ENCODE measurements around the gene TFB1M. TPM values are rescaled to one million over a fixed set of nuclear protein-coding genes. Genes with fewer than 3 reads are reported as not detected.

The TFB1M gene
- total RNA-seq, 1 donor from 2014 or later, result 21.4 TPM

GRCh38 chr6:155330133-155330734 is 15.9 kb upstream of the TFB1M start:
- intact Hi-C loops (cut with micrococcal nuclease), result no loop called here

- intact Hi-C loops (cut with micrococcal nuclease), result loop anchor here (5.0 to 10.0 kb wide), 4 partner anchors 385 to 1068 kb away; no protein-coding TSS in a partner anchor
Observed at GRCh38 chr6:155329460-155330132, 15.3 kb upstream of the TFB1M start.

GRCh38 chr6:155328539-155329459 is 14.5 kb upstream of the TFB1M start:
- intact Hi-C loops (cut with micrococcal nuclease), result loop anchor here (5.0 to 10.0 kb wide), 4 partner anchors 386 to 1069 kb away; no protein-coding TSS in a partner anchor

- intact Hi-C loops (cut with micrococcal nuclease), result loop anchor here (5.0 to 10.0 kb wide), 4 partner anchors 387 to 1069 kb away; no protein-coding TSS in a partner anchor
Observed at GRCh38 chr6:155328074-155328538, 13.8 kb upstream of the TFB1M start.

GRCh38 chr6:155327326-155328073 is 13.2 kb upstream of the TFB1M start:
- intact Hi-C loops (cut with micrococcal nuclease), result loop anchor here (1.0 to 10.0 kb wide), 10 partner anchors 91 to 1947 kb away; no protein-coding TSS in a partner anchor

- intact Hi-C loops (cut with micrococcal nuclease), result loop anchor here (2.0 to 10.0 kb wide), 6 partner anchors 389 to 1949 kb away; no protein-coding TSS in a partner anchor
Observed at GRCh38 chr6:155325700-155326516, 11.6 kb upstream of the TFB1M start.

- intact Hi-C loops (cut with micrococcal nuclease), result loop anchor here (5.0 to 10.0 kb wide), 4 partner anchors 390 to 1072 kb away; no protein-coding TSS in a partner anchor
Observed at GRCh38 chr6:155324993-155325392, 10.7 kb upstream of the TFB1M start.

- intact Hi-C loops (cut with micrococcal nuclease), result loop anchor here (10.0 kb wide), 2 partner anchors 391 to 651 kb away; no protein-coding TSS in a partner anchor
Observed at GRCh38 chr6:155324172-155324571, 9.9 kb upstream of the TFB1M start.

- intact Hi-C loops (cut with micrococcal nuclease), result loop anchor here (10.0 kb wide), 3 partner anchors 395 to 1165 kb away; no protein-coding TSS in a partner anchor
Observed at GRCh38 chr6:155319902-155320301, 5.6 kb upstream of the TFB1M start.

GRCh38 chr6:155317186-155317585 is 2.9 kb upstream of the TFB1M start:
- intact Hi-C loops (cut with micrococcal nuclease), result loop anchor here (10.0 kb wide), 1 partner anchor 1162 kb away; no protein-coding TSS in a partner anchor

GRCh38 chr6:155316419-155316818 is 2.1 kb upstream of the TFB1M start:
- intact Hi-C loops (cut with micrococcal nuclease), result loop anchor here (10.0 kb wide), 1 partner anchor 1162 kb away; no protein-coding TSS in a partner anchor

GRCh38 chr6:155315516-155315871 is 1.2 kb upstream of the TFB1M start:
- intact Hi-C loops (cut with micrococcal nuclease), result loop anchor here (1.0 to 10.0 kb wide), 4 partner anchors 265 to 1372 kb away; no protein-coding TSS in a partner anchor

GRCh38 chr6:155314773-155315515 is 660 bp upstream of the TFB1M start:
- intact Hi-C loops (cut with micrococcal nuclease), result loop anchor here (1.0 to 10.0 kb wide), 18 partner anchors 9 to 1957 kb away; partner anchors contain the start of gene SCAF8

- intact Hi-C loops (cut with micrococcal nuclease), result loop anchor here (1.0 to 10.0 kb wide), 17 partner anchors 7 to 1959 kb away; partner anchors contain the start of gene SCAF8
Observed at GRCh38 chr6:155313602-155314091, 637 bp downstream of the TFB1M start.

GRCh38 chr6:155312950-155313349 is 1.3 kb downstream of the TFB1M start:
- intact Hi-C loops (cut with micrococcal nuclease), result loop anchor here (5.0 to 10.0 kb wide), 4 partner anchors 1066 to 1959 kb away; no protein-coding TSS in a partner anchor

GRCh38 chr6:155311583-155311982 is 2.7 kb downstream of the TFB1M start:
- intact Hi-C loops (cut with micrococcal nuclease), result loop anchor here (5.0 to 10.0 kb wide), 4 partner anchors 1064 to 1961 kb away; no protein-coding TSS in a partner anchor

GRCh38 chr6:155311086-155311485 is 3.2 kb downstream of the TFB1M start:
- intact Hi-C loops (cut with micrococcal nuclease), result loop anchor here (5.0 to 10.0 kb wide), 4 partner anchors 1064 to 1961 kb away; no protein-coding TSS in a partner anchor

- intact Hi-C loops (cut with micrococcal nuclease), result loop anchor here (5.0 to 10.0 kb wide), 4 partner anchors 1063 to 1962 kb away; no protein-coding TSS in a partner anchor
Observed at GRCh38 chr6:155310596-155310995, 3.7 kb downstream of the TFB1M start.

All from T-helper 1 cell treated with Interleukin-12 subunit alpha and Interleukin-12 subunit beta and Interleukin-4 antibody, amounts not matched to agents 30 ng/mL and 1 ng/mL, for 36 hours (primary cell).